Tibial artery (tissue), 4 donors: ENCODE measurements around the gene GABPA.

Experiments used
- DNase-seq, 2 donors: peaks; one replicate each; pipeline ENCODE4 v3.0.0-alpha.2; 2019
- H3K27ac ChIP-seq, 2 donors: fragments of 200-600 bp; sonication (generic) in 1 of 2; 1 replicate in 1 of 2; 2 replicates in 1 of 2; pipeline ENCODE4 v1.5.1; 2018 to 2019; ENCODE audit warnings: mild to moderate bottlenecking in 1 of 2
- H3K27me3 ChIP-seq, 2 donors: fragments of 200-600 bp; sonication (generic) in 1 of 2; one replicate each; pipeline versions ENCODE4 v1.5.1 to v1.6.0; 2016 to 2019
- H3K36me3 ChIP-seq, 3 donors: fragments of 200-600 bp; sonication (generic) in 2 of 3; one replicate each; pipeline ENCODE4 v1.5.1; 2016 to 2019; ENCODE audit warnings: mild to moderate bottlenecking in 2 of 3
- H3K4me1 ChIP-seq, 4 donors: fragments of 200-600 bp; sonication (generic) in 2 of 4; 1 replicate in 3 of 4; 2 replicates in 1 of 4; pipeline ENCODE4 v1.5.1; 2016 to 2019
- H3K4me3 ChIP-seq, 2 donors: fragments of 200-600 bp; sonication (generic) in 1 of 2; 1 replicate in 1 of 2; 2 replicates in 1 of 2; pipeline ENCODE4 v1.5.1; 2018 to 2019; ENCODE audit warnings: mild to moderate bottlenecking in 2 of 2
- H3K9me3 ChIP-seq, 3 donors: fragments of 200-600 bp; sonication (generic) in 1 of 3; one replicate each; pipeline ENCODE4 v1.5.1; 2016 to 2019
- intact Hi-C: fragments of 100-400 bp; cut with DNase I; formaldehyde crosslinking; loops from one replicate; pipeline ENCODE4 v1.15.0; 2023; ENCODE audit warnings: low total_unique reads
- TF ChIP-seq, protein P1 (sequence below), 2 experiments: fragments of 200-600 bp in 1 of 2; fragments of 450-650 bp in 1 of 2; IDR thresholded peaks; one replicate each; pipeline ENCODE4 v1.5.1; 2017 to 2019; ENCODE audit warnings: antibody characterized with exemption in 2 of 2, mild to moderate bottlenecking in 1 of 2, moderate library complexity in 1 of 2

Gene GABPA

DNA sequence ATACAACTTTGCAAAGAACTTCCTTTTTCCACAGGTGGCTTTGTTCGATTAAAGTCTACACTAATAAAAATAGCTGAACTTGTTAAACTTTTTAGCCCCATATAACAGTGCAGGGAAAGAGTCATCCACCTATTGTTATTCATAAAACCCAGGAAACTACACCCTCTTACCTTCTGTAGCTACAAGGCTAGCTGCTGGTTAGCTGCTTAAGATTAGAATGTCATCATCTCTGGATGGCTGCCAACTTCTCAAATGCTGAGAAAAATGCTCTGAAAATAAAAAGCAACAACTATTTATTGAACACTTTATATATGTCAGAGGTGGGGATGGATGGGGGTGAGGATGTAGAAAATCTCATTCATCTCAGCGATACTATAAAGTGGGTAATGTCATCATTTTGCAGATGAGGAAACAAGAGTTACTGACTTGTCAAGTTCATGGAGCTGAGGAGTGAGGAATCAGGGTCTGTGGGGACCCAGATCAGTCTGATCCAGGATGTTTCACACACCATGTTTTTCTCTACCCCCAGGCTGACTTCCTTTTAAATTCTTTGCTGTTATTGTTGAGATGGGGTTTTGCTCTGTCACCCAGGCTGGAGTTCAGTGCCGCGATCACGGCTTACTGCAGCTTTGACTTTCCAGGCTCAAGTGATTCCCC is 17.2 kb upstream of the GABPA start:
- no peaks in the 10 kb centered on the region for H3K4me1 ChIP-seq
- H3K36me3 ChIP-seq = peaks cover 5 to 48% (median 11%) of the 10 kb centered on the region in 3 donors
- TF ChIP-seq, protein P1, sequence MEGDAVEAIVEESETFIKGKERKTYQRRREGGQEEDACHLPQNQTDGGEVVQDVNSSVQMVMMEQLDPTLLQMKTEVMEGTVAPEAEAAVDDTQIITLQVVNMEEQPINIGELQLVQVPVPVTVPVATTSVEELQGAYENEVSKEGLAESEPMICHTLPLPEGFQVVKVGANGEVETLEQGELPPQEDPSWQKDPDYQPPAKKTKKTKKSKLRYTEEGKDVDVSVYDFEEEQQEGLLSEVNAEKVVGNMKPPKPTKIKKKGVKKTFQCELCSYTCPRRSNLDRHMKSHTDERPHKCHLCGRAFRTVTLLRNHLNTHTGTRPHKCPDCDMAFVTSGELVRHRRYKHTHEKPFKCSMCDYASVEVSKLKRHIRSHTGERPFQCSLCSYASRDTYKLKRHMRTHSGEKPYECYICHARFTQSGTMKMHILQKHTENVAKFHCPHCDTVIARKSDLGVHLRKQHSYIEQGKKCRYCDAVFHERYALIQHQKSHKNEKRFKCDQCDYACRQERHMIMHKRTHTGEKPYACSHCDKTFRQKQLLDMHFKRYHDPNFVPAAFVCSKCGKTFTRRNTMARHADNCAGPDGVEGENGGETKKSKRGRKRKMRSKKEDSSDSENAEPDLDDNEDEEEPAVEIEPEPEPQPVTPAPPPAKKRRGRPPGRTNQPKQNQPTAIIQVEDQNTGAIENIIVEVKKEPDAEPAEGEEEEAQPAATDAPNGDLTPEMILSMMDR (IDR thresholded peaks at IDR 0.05) = no peak
- no peaks in the 10 kb centered on the region for H3K9me3 ChIP-seq
- H3K4me3 ChIP-seq = no peak overlapping the region
- H3K27me3 ChIP-seq = no peaks in the 10 kb centered on the region
- H3K27ac ChIP-seq = no peak overlapping the region
- intact Hi-C loops = no loop called here
- no peak for DNase-seq

DNA sequence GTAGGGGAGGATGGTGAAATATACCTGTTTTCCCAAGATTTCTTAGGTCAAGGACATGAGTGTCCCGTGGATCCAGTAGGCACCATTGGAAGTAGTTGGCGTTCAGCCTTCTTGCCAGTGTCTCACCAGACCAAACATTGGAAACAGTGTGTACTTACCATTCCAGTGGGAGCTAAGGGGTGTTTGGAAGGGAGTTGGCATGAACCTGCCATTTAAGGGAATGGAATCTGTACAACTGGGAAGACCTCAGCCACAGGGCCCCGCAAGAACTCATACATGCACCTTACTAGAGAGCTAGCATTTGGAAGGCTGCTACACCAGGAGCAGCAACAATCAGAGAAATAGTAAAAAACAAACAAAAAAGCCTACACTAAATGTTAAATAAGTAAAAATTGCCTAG is 12.8 kb upstream of the GABPA start:
- Histone ChIP-seq H3K9me3 (no peaks in the 10 kb centered on the region), H3K4me1 (no peaks in the 10 kb centered on the region), H3K4me3 (no peak overlapping the region), H3K27me3 (no peaks in the 10 kb centered on the region), H3K36me3 (peaks cover 47 to 61% (median 52%) of the 10 kb centered on the region in 3 donors), H3K27ac (no peak overlapping the region)
- TF ChIP-seq, protein P1 (IDR thresholded peaks at IDR 0.05) = no peak
- DNase-seq = no peak
- intact Hi-C loops = no loop called here

DNA sequence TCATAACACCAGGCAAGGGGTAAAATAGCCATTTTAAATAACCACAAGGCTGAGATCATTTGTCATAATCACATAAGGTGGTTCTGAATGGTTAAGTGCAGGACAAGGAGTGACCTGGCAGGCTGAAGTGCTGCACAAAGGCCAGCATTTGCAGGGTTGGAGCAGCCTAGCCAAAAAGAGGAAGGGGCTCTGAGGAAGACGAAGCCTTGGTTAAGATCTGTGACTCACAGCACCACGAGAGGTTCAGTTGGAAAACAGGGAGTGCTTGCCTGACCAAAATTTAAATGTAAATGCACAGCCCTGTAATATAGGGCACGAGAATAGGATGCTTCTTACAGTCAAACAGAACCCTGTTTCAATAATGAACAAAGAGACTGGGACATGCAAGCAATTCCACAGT is 12.1 kb upstream of the GABPA start:
- Histone ChIP-seq H3K4me3 (no peak overlapping the region), H3K9me3 (no peaks in the 10 kb centered on the region), H3K4me1 (no peaks in the 10 kb centered on the region), H3K36me3 (peaks cover 52 to 65% (median 58%) of the 10 kb centered on the region in 3 donors), H3K27ac (no peak overlapping the region), H3K27me3 (no peaks in the 10 kb centered on the region)
- no peak for DNase-seq
- TF ChIP-seq, protein P1 (IDR thresholded peaks at IDR 0.05) = no peak
- intact Hi-C loops = no loop called here

DNA sequence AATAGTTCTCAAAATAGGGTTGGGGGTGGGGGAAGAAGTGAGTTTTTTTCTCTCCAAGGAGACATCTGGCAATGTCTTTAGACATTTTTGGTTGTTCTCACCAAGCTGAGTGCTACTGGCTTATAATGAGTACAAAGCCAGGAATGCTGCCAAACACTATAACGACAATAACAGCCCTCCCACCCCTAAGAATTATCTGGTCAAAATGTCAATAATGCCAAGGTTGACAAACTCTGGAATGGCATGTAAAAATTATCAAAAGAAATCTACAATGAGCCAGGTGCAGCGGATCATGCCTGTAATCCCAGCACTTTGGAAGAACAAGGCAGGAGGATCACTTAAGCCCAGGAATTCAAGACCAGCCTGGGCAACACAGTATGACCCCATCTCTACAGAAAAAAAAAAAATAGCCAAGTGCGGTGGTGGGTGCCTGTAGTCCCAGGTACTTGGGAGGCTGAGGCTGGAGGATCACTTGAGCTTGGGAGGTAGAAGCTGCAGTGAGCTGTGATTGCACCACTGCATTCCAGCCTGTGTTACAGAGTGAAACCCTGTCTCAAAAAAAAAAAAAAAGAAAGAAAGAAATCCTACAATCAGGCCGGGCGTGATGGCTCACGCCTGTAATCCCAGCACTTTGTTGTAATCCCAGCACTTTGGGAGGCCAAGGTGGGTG is 2.5 kb upstream of the GABPA start:
- peaks cover 0 to 43% (median 25%) of the 10 kb centered on the region in 4 donors for H3K4me1 ChIP-seq

GRCh38 chr21:25733859-25734653 is 716 bp upstream of the GABPA start:
- DNase-seq = no peak

More for the DNA sequence above, 2.5 kb upstream of the GABPA start:
- Histone ChIP-seq H3K27me3 (no peaks in the 10 kb centered on the region), H3K9me3 (no peaks in the 10 kb centered on the region), H3K4me3 (no peak overlapping the region), H3K27ac (no peak overlapping the region), H3K36me3 (peaks cover 25 to 31% (median 30%) of the 10 kb centered on the region in 3 donors)
- TF ChIP-seq, protein P1 (IDR thresholded peaks at IDR 0.05) = no peak
- intact Hi-C loops = loop anchor here (10.0 kb wide), 2 partner anchors 127 to 443 kb away; partner anchors contain the start of genes APP and MRPL39
- no peak for DNase-seq

More at GRCh38 chr21:25733859-25734653, 716 bp upstream of the GABPA start:
- Histone ChIP-seq H3K27me3 (no peaks in the 10 kb centered on the region), H3K4me1 (peaks cover 0 to 49% (median 26%) of the 10 kb centered on the region in 4 donors), H3K9me3 (no peaks in the 10 kb centered on the region), H3K27ac (peak overlapping the region; percentile 96 to 99), H3K4me3 (peak overlapping the region; percentile 82 to 97), H3K36me3 (peaks cover 7 to 13% (median 13%) of the 10 kb centered on the region in 3 donors)
- TF ChIP-seq, protein P1 (IDR thresholded peaks at IDR 0.05) = no peak
- intact Hi-C loops = loop anchor here (10.0 kb wide), 2 partner anchors 129 to 441 kb away; partner anchors contain the start of genes APP and MRPL39
